ENCODE results near the gene POMGNT1.
A peak's percentile ranks its signal among the peaks of the same experiment; 100 is the strongest.

POMGNT1 gene

GRCh38 chr1:46181343-46182260, 16.6 kb downstream of the POMGNT1 start:
- no peak for DNase-seq

- peak; percentile 20 for DNase-seq
These were observed 18.1 kb downstream of the POMGNT1 start for GRCh38 chr1:46180082-46180616.

GRCh38 chr1:46179138-46180081, 18.8 kb downstream of the POMGNT1 start:
- peak; percentile 71 for DNase-seq

- no peak for DNase-seq
These were observed 21.9 kb downstream of the POMGNT1 start, which contains the start of gene P3R3URF for GRCh38 chr1:46176211-46176865. Gene P3R3URF (minus strand): TSS chr1:46176488. CDS start chr1:46176471, 17 bp downstream.

- peak; percentile 17 for DNase-seq
These were observed 23.0 kb downstream of the POMGNT1 start for GRCh38 chr1:46175243-46175642.

GRCh38 chr1:46174448-46175231, 23.6 kb downstream of the POMGNT1 start, which contains the start of gene TSPAN1:
Gene TSPAN1 (plus strand): TSS chr1:46175087. CDS start chr1:46181108, 6,021 bp downstream.
- no peak for DNase-seq

- no peak for DNase-seq
These were observed 24.8 kb downstream of the POMGNT1 start for GRCh38 chr1:46173361-46173856.

GRCh38 chr1:46172321-46172720, 25.9 kb downstream of the POMGNT1 start:
- DNase-seq = no peak

GRCh38 chr1:46171871-46172270, 26.4 kb downstream of the POMGNT1 start:
- DNase-seq = no peak

- no peak for DNase-seq
These were observed 26.9 kb downstream of the POMGNT1 start for GRCh38 chr1:46171351-46171750.

GRCh38 chr1:46169811-46170454, 28.3 kb downstream of the POMGNT1 start:
- DNase-seq = no peak

GRCh38 chr1:46168477-46168876, 29.8 kb downstream of the POMGNT1 start:
- no peak for DNase-seq

GRCh38 chr1:46166521-46167462, 31.4 kb downstream of the POMGNT1 start:
- DNase-seq = peak; percentile 49

GRCh38 chr1:46160212-46160611, 38.0 kb downstream of the POMGNT1 start:
- no peak for DNase-seq

GRCh38 chr1:46159516-46159915, 38.7 kb downstream of the POMGNT1 start:
- DNase-seq = no peak

GRCh38 chr1:46158312-46159281, 39.6 kb downstream of the POMGNT1 start:
- DNase-seq = no peak

GRCh38 chr1:46157916-46158311, 40.3 kb downstream of the POMGNT1 start:
- DNase-seq = no peak

GRCh38 chr1:46153732-46154131, 44.5 kb downstream of the POMGNT1 start:
- DNase-seq = no peak
